Upper lobe of left lung (tissue), 6 donors: ENCODE measurements around the gene RGMA. TPM values are rescaled to one million over a fixed set of nuclear protein-coding genes. Genes with fewer than 3 reads are reported as not detected.
"Not testable (repeated sequence)": the region's sequence is repeated elsewhere in the genome, so short reads cannot be mapped to it uniquely, and the experiment has no call there.

ENCODE experiments used
- ATAC-seq, 2 donors: fragments of 200-7000 bp; cut with Tn5 transposase; one replicate each; pipeline ENCODE4 v1.9.1; 2022; ENCODE audit warnings: mild to moderate bottlenecking in 2 of 2, moderate library complexity in 2 of 2; ENCODE audit not compliant: low FRiP score in 2 of 2
- DNase-seq, 2 donors: peaks; one replicate each; pipeline ENCODE4 v3.0.0-alpha.2; 2019 to 2020
- H3K27ac ChIP-seq, 4 donors: fragments of 200-600 bp; sonication (generic); one replicate each; pipeline ENCODE4 v1.5.1; 2016 to 2019
- H3K27me3 ChIP-seq, 4 donors: fragments of 200-600 bp; sonication (generic); one replicate each; pipeline ENCODE4 v1.5.1; 2017 to 2019
- H3K36me3 ChIP-seq, 4 donors: fragments of 200-600 bp; sonication (generic); one replicate each; pipeline ENCODE4 v1.5.1; 2016 to 2019
- H3K4me1 ChIP-seq, 4 donors: fragments of 200-600 bp; sonication (generic); one replicate each; pipeline ENCODE4 v1.5.1; 2018 to 2019
- H3K4me3 ChIP-seq, 4 donors: fragments of 200-600 bp; sonication (generic); one replicate each; pipeline ENCODE4 v1.5.1; 2017 to 2019; ENCODE audit warnings: mild to moderate bottlenecking in 2 of 4, moderate library complexity in 1 of 4
- H3K9me3 ChIP-seq, 4 donors: fragments of 200-600 bp; sonication (generic); one replicate each; pipeline ENCODE4 v1.5.1; 2018 to 2019
- CTCF ChIP-seq, 6 experiments: fragments of 450-650 bp in 4 of 6; fragments of 200-600 bp in 2 of 6; sonication (generic) in 2 of 6; IDR thresholded peaks; one replicate each; pipeline ENCODE4 v1.5.1; 2016 to 2019; ENCODE audit warnings: antibody characterized with exemption in 6 of 6
- EP300 ChIP-seq, 4 donors: sonication (generic); formaldehyde crosslinking; IDR thresholded peaks; one replicate each; pipeline ENCODE4 v1.5.1; 2017; ENCODE audit warnings: antibody characterized with exemption in 4 of 4, control low read depth in 2 of 4
- POLR2A ChIP-seq, 4 donors: fragments of 450-650 bp; IDR thresholded peaks; one replicate each; pipeline ENCODE4 v1.5.1; 2016 to 2017; ENCODE audit warnings: antibody characterized with exemption in 4 of 4, mild to moderate bottlenecking in 2 of 4
- POLR2AphosphoS5 ChIP-seq, 2 donors: sonication (generic); formaldehyde crosslinking; IDR thresholded peaks; one replicate each; pipeline ENCODE4 v1.5.1; 2017; ENCODE audit warnings: antibody characterized with exemption in 2 of 2
- WGBS, 2 donors: methylation state at CpG; one replicate each; pipeline ENCODE4 v1.1.5; 2017 to 2018; 5-methylcytosine and 5-hydroxymethylcytosine counted together
- total RNA-seq, 6 donors: library from RNA; depleted of rRNA in 4 of 6; stranded (reverse); fragments of >200 nt in 4 of 6; gene quantifications; one replicate each; pipeline versions ENCODE4 v1.1.0 to v1.2.1, GENCODE V29; 2016 to 2021
- donor health status: DM: no; HTN: no; CAD: no; lungs with moderate emphysema.
- donor health status: DM: no; HTN: yes; CAD: no; lungs with severe emphysema.

RGMA gene
- total RNA-seq, 6 donors from 2014 or later, result 2.3 to 14.2 (median 4.8) TPM

DNA sequence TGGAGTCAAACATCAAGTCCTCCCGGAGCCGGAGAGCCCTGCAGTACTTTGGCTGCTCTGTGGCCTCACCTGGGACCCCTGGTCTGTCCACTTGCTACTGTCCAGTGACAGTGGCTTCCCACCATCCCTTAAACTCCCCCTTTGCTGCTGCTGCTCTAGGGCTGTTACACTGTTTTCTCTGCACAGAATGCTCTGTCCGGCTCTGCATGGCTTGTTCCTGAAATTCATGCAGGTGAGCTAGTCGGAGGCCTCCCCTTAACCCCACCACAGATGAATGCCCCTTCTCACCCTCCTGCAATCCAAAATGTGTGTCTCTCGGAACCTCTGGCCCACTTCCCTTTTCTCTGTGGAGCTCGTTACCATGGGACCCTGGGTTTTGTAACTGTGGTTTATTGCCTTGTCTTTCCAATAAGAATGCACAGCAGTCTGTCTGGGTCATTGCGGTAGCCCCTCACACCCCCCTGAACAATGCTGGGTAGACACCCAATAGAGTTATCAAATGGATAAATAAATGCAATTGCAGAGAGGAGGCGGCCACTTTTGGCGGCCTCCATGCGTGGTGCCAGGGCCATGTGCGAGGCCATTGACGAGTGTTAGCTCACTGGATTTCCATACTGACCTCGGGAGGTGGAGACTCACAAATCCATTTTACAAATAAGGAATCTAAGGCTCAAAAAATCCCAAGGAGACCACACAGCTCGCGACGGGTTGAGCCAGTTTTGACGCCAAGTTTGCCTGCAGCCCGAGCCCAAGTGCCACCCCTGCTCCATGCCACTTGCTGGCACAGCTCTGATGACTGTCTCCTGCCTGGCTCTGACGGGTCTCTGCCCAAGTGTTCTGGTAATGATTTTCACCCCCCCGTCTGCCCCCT, 48.5 kb downstream of the RGMA start:
- peaks cover 3 to 20% (median 17%) of the 10 kb centered on the region in 4 donors for H3K4me1 ChIP-seq
- WGBS, 2 donors, result 72 to 75% methylated on average over 14 to 20 of the region's 20 CpGs
- TF ChIP-seq POLR2A (IDR thresholded peaks at IDR 0.05) (no peak), POLR2AphosphoS5 (IDR thresholded peaks at IDR 0.05) (no peak)
- ATAC-seq (peak in 1 of 2 donors; percentile 65), DNase-seq (peak; percentile 26 to 79)
- no peaks in the 10 kb centered on the region for H3K27me3 ChIP-seq
- peaks cover 0 to 11% (median 0%) of the 10 kb centered on the region in 4 donors for H3K36me3 ChIP-seq
- H3K27ac ChIP-seq, result no peak overlapping the region
- no peak overlapping the region for H3K4me3 ChIP-seq
- no peaks in the 10 kb centered on the region for H3K9me3 ChIP-seq

GRCh38 chr15:93039562-93040287, 49.3 kb downstream of the RGMA start:
- H3K4me3 ChIP-seq, H3K27ac ChIP-seq, ATAC-seq, H3K36me3 ChIP-seq, H3K27me3 ChIP-seq, H3K9me3 ChIP-seq: not testable (repeated sequence)
- H3K4me1 ChIP-seq, result peaks cover 3 to 20% (median 17%) of the 10 kb centered on the region in 4 donors
- WGBS, 2 donors, result 77 to 88% methylated on average over 13 of the region's 13 CpGs
- DNase-seq, result peak in 1 of 2 donors; percentile 52

DNA sequence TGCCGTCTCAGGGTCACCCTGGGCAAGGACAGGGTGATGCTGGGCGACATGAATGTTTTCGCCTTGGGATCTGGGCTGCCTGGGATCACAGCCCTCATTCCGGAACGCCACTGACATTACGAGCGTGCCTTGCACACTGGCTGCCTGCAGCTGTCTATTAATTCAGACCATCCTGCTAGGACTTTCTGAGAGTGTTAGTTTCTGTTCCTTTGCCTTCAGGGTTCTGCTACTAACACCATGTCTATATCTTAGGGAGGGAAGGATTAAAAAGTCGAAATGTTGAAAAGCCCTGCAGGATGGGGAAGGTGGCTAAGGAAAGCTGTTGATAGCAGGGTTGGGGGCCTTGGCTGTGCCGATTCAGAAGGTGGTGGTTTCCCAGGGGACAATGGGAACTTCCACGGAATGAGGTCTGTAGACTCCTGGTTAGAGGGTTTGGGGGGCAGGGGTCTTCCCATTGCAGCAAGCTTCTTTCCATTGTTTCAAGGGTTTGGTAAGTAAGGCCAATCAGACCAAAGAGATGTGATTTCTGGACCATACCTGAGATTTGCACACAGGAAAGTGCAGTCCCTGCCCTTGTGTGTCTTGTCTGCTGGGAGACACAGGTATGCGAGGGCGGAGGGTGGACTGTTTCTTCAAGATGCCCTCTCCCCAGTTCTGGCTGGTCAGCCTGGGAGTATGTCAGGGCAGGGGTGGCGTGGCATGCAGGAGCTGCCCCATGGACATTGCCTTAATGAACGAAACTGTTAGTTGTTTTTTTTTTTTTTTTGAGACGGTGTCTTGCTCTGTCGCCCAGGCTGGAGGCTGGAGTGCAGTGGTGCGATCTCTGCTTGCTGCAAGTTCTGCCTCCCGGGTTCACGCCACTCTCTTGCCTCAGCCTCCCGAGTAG, 50.9 kb downstream of the RGMA start:
- H3K27me3 ChIP-seq, result no peaks in the 10 kb centered on the region
- 84 to 90% methylated on average over 13 to 20 of the region's 20 CpGs for WGBS, 2 donors
- no peaks in the 10 kb centered on the region for H3K9me3 ChIP-seq
- no peak overlapping the region for H3K4me3 ChIP-seq
- DNase-seq, result peak in 1 of 2 donors; percentile 13
- H3K36me3 ChIP-seq, result no peaks in the 10 kb centered on the region
- TF ChIP-seq EP300 (IDR thresholded peaks at IDR 0.05) (no peak), POLR2AphosphoS5 (IDR thresholded peaks at IDR 0.05) (no peak), CTCF (IDR thresholded peaks at IDR 0.05) (no peak), POLR2A (IDR thresholded peaks at IDR 0.05) (no peak)
- ATAC-seq, result no peak
- H3K4me1 ChIP-seq, result peaks cover 3 to 20% (median 17%) of the 10 kb centered on the region in 4 donors
- H3K27ac ChIP-seq, result peak overlapping the region in 3 of 4 donors; percentile 10 to 24 (median 12)

GRCh38 chr15:93036951-93037819, 51.8 kb downstream of the RGMA start:
- TF ChIP-seq CTCF (IDR thresholded peaks at IDR 0.05) (no peak), POLR2AphosphoS5 (IDR thresholded peaks at IDR 0.05) (no peak), EP300 (IDR thresholded peaks at IDR 0.05) (no peak), POLR2A (IDR thresholded peaks at IDR 0.05) (peak in 1 of 4 donors; percentile 21)
- DNase-seq, result peak; percentile 70 to 77
- H3K27ac ChIP-seq, result peak overlapping the region in 3 of 4 donors; percentile 10 to 24 (median 12)
- H3K27me3 ChIP-seq, result no peaks in the 10 kb centered on the region
- WGBS, 2 donors, result 71 to 78% methylated on average over 11 to 29 of the region's 29 CpGs
- no peaks in the 10 kb centered on the region for H3K36me3 ChIP-seq
- H3K4me1 ChIP-seq, result peaks cover 3 to 20% (median 17%) of the 10 kb centered on the region in 4 donors
- ATAC-seq, result peak; percentile 31 to 81
- no peaks in the 10 kb centered on the region for H3K9me3 ChIP-seq
- no peak overlapping the region for H3K4me3 ChIP-seq
